A549 (cell line): ENCODE results near the gene OR1F1. TPM values are rescaled to one million over a fixed set of nuclear protein-coding genes. Genes with fewer than 3 reads are reported as not detected.

Experiments used
- ATAC-seq, 2 experiments: fragments of 200-7000 bp in 1 of 2; fragments of >200 bp in 1 of 2; cut with Nextera tagmentation in 1 of 2; cut with Tn5 transposase in 1 of 2; 3 replicates each; pipeline versions ENCODE4 v1.8.0 to v1.9.1; 2018 to 2020; ENCODE audit warnings: mild to moderate bottlenecking in 1 of 2, moderate library complexity in 1 of 2
- CTCF ChIA-PET: fragments of 300-600 bp; sonication (Branson Sonifier 250); formaldehyde crosslinking; extraction: SDS; loops from one replicate; lab custom pipeline; 2021; ENCODE audit warnings: antibody characterized with exemption, inconsistent platforms; lab: Yijun Ruan, JAX
- POLR2A ChIA-PET: fragments of 350-600 bp; formaldehyde crosslinking; extraction: SDS; loops from one replicate; lab custom pipeline; 2021; ENCODE audit warnings: antibody characterized with exemption, inconsistent platforms; lab: Yijun Ruan, JAX
- DNase-seq, 2 experiments: peaks; one replicate each; pipeline versions ENCODE4 v3.0.0 to v3.0.0-alpha.2; 2011 to 2016; ENCODE audit warnings: low read depth in 1 of 2, low spot score in 1 of 2
- FAIRE-seq: peaks from 2 replicates; lab custom pipeline; 2011; peaks lifted over from hg19 to GRCh38; lab: Jason Lieb, UNC
- H3K27ac ChIP-seq, 2 experiments: fragments of >200 bp; sonication (Bioruptor Twin); formaldehyde crosslinking; 3 replicates each; pipeline ENCODE4 v1.5.1; 2016 to 2017
- H3K4me1 ChIP-seq: fragments of >200 bp; sonication (Bioruptor Twin); formaldehyde crosslinking; 3 replicates; pipeline ENCODE4 v1.6.1; 2016
- H3K4me2 ChIP-seq: fragments of >200 bp; sonication (Bioruptor Twin); formaldehyde crosslinking; 3 replicates; pipeline ENCODE4 v1.6.1; 2016
- H3K4me3 ChIP-seq: fragments of >200 bp; sonication (Bioruptor Twin); formaldehyde crosslinking; 3 replicates; pipeline ENCODE4 v1.5.1; 2016
- H3K9me3 ChIP-seq: fragments of >200 bp; sonication (Bioruptor Twin); formaldehyde crosslinking; 3 replicates; pipeline ENCODE4 v1.6.1; 2016
- BHLHE40 ChIP-seq: IDR thresholded peaks from 2 replicates; pipeline ENCODE4 v1.6.1; 2012; ENCODE audit warnings: low read depth, low read length, inconsistent platforms
- CEBPB ChIP-seq, 2 experiments: fragments of >200 bp in 1 of 2; sonication (Bioruptor Twin) in 1 of 2; formaldehyde crosslinking in 1 of 2; IDR thresholded peaks; 2 replicates each; pipeline ENCODE4 v1.6.1; 2012 to 2016
- CHD4 ChIP-seq: fragments of 200-600 bp; sonication (generic); IDR thresholded peaks from 2 replicates; pipeline ENCODE4 v1.6.1; 2016; ENCODE audit warnings: antibody characterized with exemption, mild to moderate bottlenecking, borderline replicate concordance
- CTCF ChIP-seq: fragments of >200 bp; sonication (Bioruptor Twin); formaldehyde crosslinking; IDR thresholded peaks from 3 replicates; pipeline ENCODE4 v1.5.1; 2016
- HDAC2 ChIP-seq: fragments of 200-600 bp; sonication (generic); IDR thresholded peaks from 2 replicates; pipeline ENCODE4 v1.6.1; 2016
- HOXA7 ChIP-seq: fragments of 250-450 bp; sonication (Bioruptor Pico); IDR thresholded peaks from 2 replicates; pipeline ENCODE4 v1.5.0; 2020; ENCODE audit warnings: mild to moderate bottlenecking, moderate library complexity
- HOXB5 ChIP-seq: fragments of 250-450 bp; sonication (Bioruptor Pico); IDR thresholded peaks from 2 replicates; pipeline ENCODE4 v1.5.0; 2020; ENCODE audit warnings: mild to moderate bottlenecking, moderate library complexity
- NFE2L2 ChIP-seq: fragments of 150-350 bp; conservative IDR thresholded peaks from 2 replicates; pipeline ENCODE4 v1.6.1; 2014; ENCODE audit warnings: low read length
- PHF8 ChIP-seq: fragments of 200-600 bp; sonication (generic); IDR thresholded peaks from 2 replicates; pipeline ENCODE4 v1.6.1; 2016; ENCODE audit warnings: low read depth, mild to moderate bottlenecking, antibody characterized with exemption, moderate library complexity, borderline replicate concordance
- POLR2A ChIP-seq: IDR thresholded peaks from 2 replicates; pipeline ENCODE4 v1.6.1; 2012; ENCODE audit warnings: mild to moderate bottlenecking, low read length
- RNF2 ChIP-seq: fragments of 200-600 bp; sonication (generic); IDR thresholded peaks from 2 replicates; pipeline ENCODE4 v1.6.1; 2016; ENCODE audit warnings: low read depth, mild to moderate bottlenecking, antibody characterized with exemption, moderate library complexity, borderline replicate concordance
- TP53 ChIP-seq: fragments of 250-450 bp; sonication (Bioruptor Pico); IDR thresholded peaks from 2 replicates; pipeline ENCODE4 v1.5.0; 2021; ENCODE audit warnings: mild to moderate bottlenecking, moderate library complexity
- WGBS: methylation state at CpG from one replicate; pipeline ENCODE4 v1.1.6; 2017; ENCODE audit errors: missing lambda C conversion rate; 5-methylcytosine and 5-hydroxymethylcytosine counted together
- polyA plus RNA-seq, 4 experiments: library from polyadenylated mRNA; depleted of rRNA in 3 of 4; stranded (reverse); fragments of >200 nt; fragmentation: RNase III in 1 of 4; extraction: RNeasy Plus Mini Kit Qiagen cat#74134 plus additional on column Dnase treatment in 1 of 4; gene quantifications; 2 replicates in 3 of 4; 3 replicates in 1 of 4; pipeline ENCODE4 v1.2.3, GENCODE V29; 2011 to 2017

Gene OR1F1
- polyA plus RNA-seq, 2 of the 4 experiments (the other 2 are of a cell fraction) = 0.31 to 1.3 TPM

- Histone ChIP-seq H3K27ac (peak overlapping the region; percentile 65 to 80), H3K4me3 (peak overlapping the region; percentile 66), H3K9me3 (no peaks in the 10 kb centered on the region), H3K4me1 (peaks cover 4% of the 10 kb centered on the region; the same call in 1 of the 3 replicates), H3K4me2 (peak overlapping the region; percentile 90)
- 4% methylated on average over 40 of the region's 42 CpGs for WGBS
- ATAC-seq (peak; percentile 26 to 29), DNase-seq (no peak)
- POLR2A ChIA-PET = interaction anchor here (0.6 to 1.2 kb wide), 6 partner anchors 9 to 99 kb away, joined by 3 to 7 read pairs (median 4); no protein-coding TSS in a partner anchor
- TF ChIP-seq CEBPB (IDR thresholded peaks at IDR 0.05) (no peak), CHD4 (0 out of 2 replicates have a peak, but pooled peaks have one; percentile 66), NFE2L2 (no peak), PHF8 (peak; percentile 29; the same call in 1 of the 2 replicates), BHLHE40 (no peak), HDAC2 (no peak), CTCF (peak; percentile 42; the same call in 2 of the 3 replicates)
- TF ChIP-seq, all 56 proteins: peak for 3
- CTCF ChIA-PET = interaction anchor here (0.7 to 4.2 kb wide), 13 partner anchors 9 to 316 kb away, joined by 3 to 22 read pairs (median 5); partner anchors contain the start of gene ZNF213
- no peak for FAIRE-seq
These were observed 4.4 kb upstream of the OR1F1 start for GRCh38 chr16:3183445-3184139.

- H3K4me3 ChIP-seq = no peak overlapping the region; the same call in 2 of the 3 replicates
- DNase-seq = no peak
- peak overlapping the region in 1 of 2 experiments; percentile 43; a peak in 1 of 6 replicates for H3K27ac ChIP-seq
- H3K4me1 ChIP-seq = peaks cover 14% of the 10 kb centered on the region
- TF ChIP-seq HOXA7 (CRISPR knock-in tag) = no peak
- TF ChIP-seq TP53 (CRISPR knock-in tag) = no peak
- peak overlapping the region; percentile 91 for H3K4me2 ChIP-seq
- POLR2A ChIA-PET = interaction anchor here (0.6 to 2.3 kb wide), 7 partner anchors 12 to 121 kb away, joined by 3 to 10 read pairs (median 6); partner anchors contain the start of genes ZNF213 and ZNF263
- CTCF ChIA-PET = interaction anchor here (0.8 to 1.1 kb wide), 3 partner anchors 13 to 47 kb away, joined by 3 read pairs; partner anchors contain the start of gene ZNF200
- 78% methylated on average over 23 of the region's 23 CpGs for WGBS
- no peaks in the 10 kb centered on the region for H3K9me3 ChIP-seq
- no peak for ATAC-seq
- FAIRE-seq = no peak
These were observed 886 bp upstream of the OR1F1 start for GRCh38 chr16:3186946-3187690.

GRCh38 chr16:3188675-3188924 lies 596 bp downstream of the OR1F1 start:
- POLR2A ChIA-PET = interaction anchor here (0.6 to 2.3 kb wide), 5 partner anchors 38 to 269 kb away, joined by 3 to 10 read pairs (median 4); partner anchors contain the start of genes ZNF213 and ZNF263
- H3K9me3 ChIP-seq = no peaks in the 10 kb centered on the region
- no peak for FAIRE-seq
- H3K27ac ChIP-seq = peak overlapping the region; percentile 73 to 89
- peak overlapping the region; percentile 71 for H3K4me3 ChIP-seq
- TF ChIP-seq HOXB5 (CRISPR knock-in tag) (no peak), RNF2 (peak; percentile 49; the same call in 1 of the 2 replicates), POLR2A (0 out of 2 replicates have a peak, but pooled peaks have one; percentile 16)
- WGBS = 0% methylated on average over 5 of the region's 13 CpGs
- ATAC-seq = peak; percentile 13 to 15
- CTCF ChIA-PET = interaction anchor here (1.3 kb wide), 1 partner anchor 79 kb away, joined by 5 read pairs; no protein-coding TSS in a partner anchor
- H3K4me2 ChIP-seq = peak overlapping the region; percentile 91
- no peak for DNase-seq
- peaks cover 14% of the 10 kb centered on the region for H3K4me1 ChIP-seq
